Epithelial cell of esophagus (primary cell): ENCODE measurements around the gene GALNTL6.

Source experiments
- DNase-seq: peaks from one replicate; pipeline ENCODE4 v3.0.0; 2010; ENCODE audit warnings: low read depth
- H3K4me3 ChIP-seq: 2 replicates; pipeline ENCODE4 v1.5.1; 2011; ENCODE audit warnings: mild to moderate bottlenecking, low read length, control low read depth
- CTCF ChIP-seq: IDR thresholded peaks from 2 replicates; pipeline ENCODE4 v1.5.1; 2011; ENCODE audit warnings: low read depth, mild to moderate bottlenecking, low read length, control low read depth, inconsistent platforms; ENCODE audit not compliant: insufficient read depth; ENCODE audit errors: missing control alignments

The GALNTL6 gene

GRCh38 chr4:172305698-172306097, 492.5 kb downstream of the GALNTL6 start:
- no peak for TF ChIP-seq CTCF
- H3K4me3 ChIP-seq = no peak overlapping the region
- no peak for DNase-seq

GRCh38 chr4:172308078-172308477, 494.9 kb downstream of the GALNTL6 start:
- no peak for DNase-seq
- no peak for TF ChIP-seq CTCF

GRCh38 chr4:172311682-172312081, 498.5 kb downstream of the GALNTL6 start:
- TF ChIP-seq CTCF = no peak
- no peak overlapping the region for H3K4me3 ChIP-seq
- DNase-seq = no peak

More at GRCh38 chr4:172308078-172308477, 494.9 kb downstream of the GALNTL6 start:
- no peak overlapping the region for H3K4me3 ChIP-seq

GRCh38 chr4:172323288-172323687, 510.1 kb downstream of the GALNTL6 start:
- no peak for DNase-seq
- no peak for TF ChIP-seq CTCF
- H3K4me3 ChIP-seq = no peak overlapping the region

GRCh38 chr4:172344308-172344938, 531.2 kb downstream of the GALNTL6 start:
- TF ChIP-seq CTCF = no peak

GRCh38 chr4:172348426-172348825, 535.2 kb downstream of the GALNTL6 start:
- no peak overlapping the region for H3K4me3 ChIP-seq
- TF ChIP-seq CTCF = no peak
- DNase-seq = no peak

More at GRCh38 chr4:172344308-172344938, 531.2 kb downstream of the GALNTL6 start:
- H3K4me3 ChIP-seq = no peak overlapping the region
- no peak for DNase-seq

GRCh38 chr4:172352356-172352755, 539.2 kb downstream of the GALNTL6 start:
- no peak overlapping the region for H3K4me3 ChIP-seq
- no peak for TF ChIP-seq CTCF
- DNase-seq = no peak
